Right lobe of liver (tissue), 6 donors: ENCODE results near the gene CDH15. TPM values are rescaled to one million over a fixed set of nuclear protein-coding genes. Genes with fewer than 3 reads are reported as not detected.
A peak's percentile ranks its signal among the peaks of the same experiment; 100 is the strongest.
"Not testable (repeated sequence)": the region's sequence is repeated elsewhere in the genome, so short reads cannot be mapped to it uniquely, and the experiment has no call there.

Source experiments
- ATAC-seq, 4 donors: fragments of 200-7000 bp; cut with Tn5 transposase; one replicate each; pipeline ENCODE4 v1.9.1; 2020; ENCODE audit warnings: mild to moderate bottlenecking in 4 of 4, moderate library complexity in 4 of 4
- DNase-seq, 3 donors: peaks; one replicate each; pipeline ENCODE4 v3.0.0-alpha.2; 2020
- H3K27ac ChIP-seq, 3 donors: fragments of 200-600 bp; one replicate each; pipeline ENCODE4 v1.8.0; 2022
- H3K27me3 ChIP-seq, 2 donors: fragments of 200-600 bp; one replicate each; pipeline ENCODE4 v1.8.0; 2022
- H3K36me3 ChIP-seq, 4 donors: fragments of 200-600 bp; sonication (generic) in 1 of 4; one replicate each; pipeline versions ENCODE4 v1.5.1 to v1.8.0; 2017 to 2022; ENCODE audit warnings: control low read depth in 1 of 4
- H3K4me1 ChIP-seq, 4 donors: fragments of 200-600 bp; sonication (generic) in 1 of 4; one replicate each; pipeline versions ENCODE4 v1.5.1 to v1.8.0; 2017 to 2022; ENCODE audit warnings: control low read depth in 1 of 4
- H3K4me3 ChIP-seq, 3 donors: fragments of 200-600 bp; one replicate each; pipeline ENCODE4 v1.8.0; 2022
- H3K9me3 ChIP-seq, 4 donors: fragments of 200-600 bp; sonication (generic) in 1 of 4; one replicate each; pipeline versions ENCODE4 v1.5.1 to v1.8.0; 2017 to 2022; ENCODE audit warnings: control low read depth in 1 of 4
- POLR2A ChIP-seq: fragments of 450-650 bp; IDR thresholded peaks from one replicate; pipeline ENCODE4 v1.6.1; 2017; ENCODE audit warnings: antibody characterized with exemption, mild to moderate bottlenecking
- WGBS: methylation state at CpG from one replicate; pipeline ENCODE4 v1.1.6; 2018; ENCODE audit warnings: low coverage, low lambda C conversion rate; ENCODE audit not compliant: insufficient coverage; ENCODE audit errors: missing lambda C conversion rate; 5-methylcytosine and 5-hydroxymethylcytosine counted together
- intact Hi-C, 2 donors: fragments of 100-400 bp; cut with DNase I; formaldehyde crosslinking; loops; one replicate each; pipeline versions ENCODE4 v1.11.2 to v1.14.1; 2022
- total RNA-seq, 6 experiments: library from RNA; depleted of rRNA in 2 of 6; stranded (reverse); fragments of >200 nt in 2 of 6; fragmentation: NEBNext Ultra II Directional in 3 of 6; extraction: Animal tissue kit (Norgen Biotek cat#: 25700) in 3 of 6; gene quantifications; one replicate each; pipeline versions ENCODE4 v1.1.0 to v1.2.4, GENCODE V29; 2016 to 2023
- TF ChIP-seq, protein P1 (sequence below), 4 donors: fragments of 200-600 bp in 3 of 4; fragments of 450-650 bp in 1 of 4; IDR thresholded peaks; one replicate each; pipeline versions ENCODE4 v1.5.1 to v1.8.0; 2016 to 2022; ENCODE audit warnings: antibody characterized with exemption in 4 of 4, mild to moderate bottlenecking in 2 of 4
- donor health status: DM: no; HTN: yes; CAD: no.
- donor health status: DM: no; HTN: no; CAD: no.
- donor health status: DM: no; HTN: no; CAD: no.
- donor health status: DM: no; HTN: yes; CAD: no.
- donor health status: DM: no; HTN: yes; CAD: no.

The CDH15 gene
- total RNA-seq, 6 experiments from 2014 or later: 0.12 to 3.3 (median 0.15) TPM; not detected in 1

DNA sequence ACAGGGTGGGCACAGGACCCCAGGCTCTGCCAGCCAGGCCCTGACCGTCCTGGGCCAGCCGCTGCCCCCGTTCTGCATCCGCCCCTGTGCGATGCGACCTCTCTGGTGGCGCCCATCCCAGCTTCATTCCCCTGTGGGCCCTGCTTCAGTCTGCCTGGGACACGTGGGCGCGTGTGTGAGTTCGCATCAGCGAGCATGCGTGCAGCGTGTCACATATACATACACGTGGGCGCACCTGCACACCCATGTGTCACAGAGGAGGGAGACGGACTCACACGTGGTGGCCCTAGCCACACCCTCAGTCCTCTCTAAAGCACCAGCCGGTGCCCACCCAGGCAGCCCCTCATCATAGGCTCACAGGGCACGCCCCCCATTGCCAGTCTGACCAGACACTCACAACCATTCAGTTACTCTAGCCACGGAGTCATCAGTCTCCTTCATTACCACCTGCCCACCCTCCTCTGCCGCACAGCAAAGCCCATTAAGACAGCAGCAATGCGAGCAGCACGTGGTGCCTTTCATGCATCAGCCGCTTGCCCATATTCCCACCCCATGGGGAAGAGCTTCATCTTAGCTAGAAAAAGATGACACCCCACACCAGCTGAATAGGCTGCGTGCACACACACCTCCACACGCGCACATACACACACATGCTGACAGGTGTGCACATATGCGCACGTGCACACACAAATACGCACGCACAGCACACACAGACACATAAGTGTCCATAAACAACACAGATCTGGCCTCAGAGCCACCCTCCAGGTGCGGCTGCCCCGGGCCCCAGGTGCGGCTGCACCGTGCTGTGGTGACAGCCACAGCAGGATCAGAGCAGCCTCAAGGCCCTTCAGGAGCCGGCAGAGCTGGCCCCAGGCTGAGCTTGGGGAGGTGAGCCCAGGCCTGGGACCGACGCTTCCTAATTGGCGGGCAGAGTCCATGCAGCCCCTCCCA, 9.5 kb upstream of the CDH15 start:
- Histone ChIP-seq H3K36me3 (no peaks in the 10 kb centered on the region), H3K27ac (no peak overlapping the region), H3K4me1 (no peaks in the 10 kb centered on the region), H3K4me3 (no peak overlapping the region), H3K27me3 (no peaks in the 10 kb centered on the region), H3K9me3 (no peaks in the 10 kb centered on the region)
- TF ChIP-seq, protein P1, sequence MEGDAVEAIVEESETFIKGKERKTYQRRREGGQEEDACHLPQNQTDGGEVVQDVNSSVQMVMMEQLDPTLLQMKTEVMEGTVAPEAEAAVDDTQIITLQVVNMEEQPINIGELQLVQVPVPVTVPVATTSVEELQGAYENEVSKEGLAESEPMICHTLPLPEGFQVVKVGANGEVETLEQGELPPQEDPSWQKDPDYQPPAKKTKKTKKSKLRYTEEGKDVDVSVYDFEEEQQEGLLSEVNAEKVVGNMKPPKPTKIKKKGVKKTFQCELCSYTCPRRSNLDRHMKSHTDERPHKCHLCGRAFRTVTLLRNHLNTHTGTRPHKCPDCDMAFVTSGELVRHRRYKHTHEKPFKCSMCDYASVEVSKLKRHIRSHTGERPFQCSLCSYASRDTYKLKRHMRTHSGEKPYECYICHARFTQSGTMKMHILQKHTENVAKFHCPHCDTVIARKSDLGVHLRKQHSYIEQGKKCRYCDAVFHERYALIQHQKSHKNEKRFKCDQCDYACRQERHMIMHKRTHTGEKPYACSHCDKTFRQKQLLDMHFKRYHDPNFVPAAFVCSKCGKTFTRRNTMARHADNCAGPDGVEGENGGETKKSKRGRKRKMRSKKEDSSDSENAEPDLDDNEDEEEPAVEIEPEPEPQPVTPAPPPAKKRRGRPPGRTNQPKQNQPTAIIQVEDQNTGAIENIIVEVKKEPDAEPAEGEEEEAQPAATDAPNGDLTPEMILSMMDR (IDR thresholded peaks at IDR 0.05): no peak
- no peak for TF ChIP-seq POLR2A
- intact Hi-C loops: loop anchor here in 1 of 2 donors (10.0 kb wide), 2 partner anchors 147 to 347 kb away; partner anchors contain the start of gene APRT
- WGBS: 77% methylated on average over 10 of the region's 40 CpGs
- peak in 1 of 4 donors; percentile 7 for ATAC-seq
- DNase-seq: no peak

DNA sequence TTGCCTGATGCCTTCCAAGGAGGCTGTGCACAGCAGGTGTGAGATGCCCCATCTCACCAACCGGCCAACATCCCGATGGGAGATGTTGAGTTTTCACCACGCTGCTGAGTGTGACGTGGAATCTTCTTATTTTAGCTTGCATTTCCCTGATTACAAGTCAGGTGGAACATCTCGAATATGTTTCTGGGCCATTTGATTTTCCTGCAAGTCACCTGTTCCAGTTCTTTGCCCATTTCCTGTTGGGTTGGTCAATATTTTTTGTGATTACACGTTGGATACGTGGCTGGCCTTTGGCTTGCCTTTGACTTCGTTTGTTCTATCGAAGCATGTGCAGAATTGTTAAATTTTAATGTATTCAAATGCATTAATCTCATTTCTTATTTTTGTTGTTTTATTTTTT, 8.3 kb upstream of the CDH15 start:
- intact Hi-C loops: loop anchor here in 1 of 2 donors (10.0 kb wide), 2 partner anchors 148 to 348 kb away; partner anchors contain the start of gene APRT
- no peak for ATAC-seq
- 29% methylated on average over 5 of the region's 9 CpGs for WGBS

DNA sequence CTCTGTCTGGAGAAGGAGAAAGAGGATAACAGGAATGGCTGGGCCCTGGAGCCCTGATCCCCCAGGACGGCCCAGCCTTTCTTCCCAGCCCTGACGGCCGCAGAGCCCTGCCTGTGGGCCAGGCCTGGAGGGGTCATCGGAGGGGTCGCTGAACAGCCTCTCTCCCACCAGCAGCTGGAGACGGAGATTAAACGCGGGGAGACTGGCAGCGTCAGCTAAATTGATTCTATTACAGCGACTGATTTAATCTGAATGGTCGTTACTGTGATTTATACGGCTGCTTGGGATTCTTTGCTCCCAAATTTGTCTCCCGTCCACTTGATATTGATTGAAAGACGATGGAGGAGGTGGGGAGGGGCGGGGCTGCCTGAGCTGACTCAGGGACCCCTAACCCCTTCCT, 7.1 kb upstream of the CDH15 start:
- no peak for TF ChIP-seq POLR2A
- TF ChIP-seq, protein P1 (IDR thresholded peaks at IDR 0.05): no peak
- Histone ChIP-seq H3K36me3 (no peaks in the 10 kb centered on the region), H3K9me3 (no peaks in the 10 kb centered on the region), H3K4me3 (no peak overlapping the region), H3K27me3 (peaks cover 0 to 7% of the 10 kb centered on the region in 2 donors), H3K4me1 (peaks cover 0 to 5% (median 0%) of the 10 kb centered on the region in 4 donors), H3K27ac (no peak overlapping the region)
- intact Hi-C loops: loop anchor here in 1 of 2 donors (10.0 kb wide), 2 partner anchors 150 to 350 kb away; partner anchors contain the start of gene APRT
- ATAC-seq: no peak
- 56% methylated on average over 10 of the region's 15 CpGs for WGBS
- no peak for DNase-seq

More for the DNA sequence above, 8.3 kb upstream of the CDH15 start:
- Histone ChIP-seq H3K36me3 (no peaks in the 10 kb centered on the region), H3K27me3 (no peaks in the 10 kb centered on the region), H3K4me3 (no peak overlapping the region), H3K27ac (no peak overlapping the region), H3K4me1 (peaks cover 0 to 5% (median 0%) of the 10 kb centered on the region in 4 donors), H3K9me3 (no peaks in the 10 kb centered on the region)
- TF ChIP-seq, protein P1 (IDR thresholded peaks at IDR 0.05): no peak
- TF ChIP-seq POLR2A: no peak
- DNase-seq: no peak

- DNase-seq: no peak
- 54% methylated on average over 5 of the region's 20 CpGs for WGBS
- ATAC-seq: no peak
- H3K27me3 ChIP-seq: peaks cover 0 to 9% of the 10 kb centered on the region in 2 donors
- TF ChIP-seq, protein P1 (IDR thresholded peaks at IDR 0.05): no peak
- TF ChIP-seq POLR2A: no peak
- no peaks in the 10 kb centered on the region for H3K9me3 ChIP-seq
- H3K27ac ChIP-seq: no peak overlapping the region
- intact Hi-C loops: loop anchor here in 1 of 2 donors (5.0 to 10.0 kb wide), 3 partner anchors 150 to 350 kb away; partner anchors contain the start of gene APRT
- H3K4me1 ChIP-seq: peaks cover 0 to 5% (median 0%) of the 10 kb centered on the region in 4 donors
- H3K36me3 ChIP-seq: no peaks in the 10 kb centered on the region
- no peak overlapping the region for H3K4me3 ChIP-seq
These were observed 6.5 kb upstream of the CDH15 start for GRCh38 chr16:89164847-89165680.

DNA sequence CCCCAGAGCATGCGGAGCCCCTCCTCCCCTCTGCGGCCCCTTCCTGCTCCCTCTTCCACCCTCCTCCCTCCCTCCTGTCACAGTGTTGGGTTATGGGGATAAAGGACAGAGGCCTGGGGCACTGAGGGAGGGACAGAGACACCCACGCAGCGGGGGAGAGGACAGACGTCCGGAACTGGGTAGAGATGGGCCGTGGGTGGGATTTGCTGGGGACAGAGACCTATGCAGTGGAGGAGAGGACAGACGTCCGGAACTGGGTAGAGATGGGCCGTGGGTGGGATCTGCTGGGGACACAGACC, 5.9 kb upstream of the CDH15 start:
- H3K4me1 ChIP-seq, ATAC-seq, H3K27me3 ChIP-seq, H3K27ac ChIP-seq, H3K4me3 ChIP-seq, H3K9me3 ChIP-seq, DNase-seq, H3K36me3 ChIP-seq: not testable (repeated sequence)
- 52% methylated on average over 8 of the region's 10 CpGs for WGBS
- intact Hi-C loops: loop anchor here in 1 of 2 donors (5.0 to 10.0 kb wide), 3 partner anchors 151 to 351 kb away; partner anchors contain the start of gene APRT
